Thymus (tissue), 11 donors: Measurements from ENCODE around the gene WDR37. TPM values are rescaled to one million over a fixed set of nuclear protein-coding genes. Genes with fewer than 3 reads are reported as not detected.

Experiments used
- DNase-seq, 9 donors: peaks; one replicate each; pipeline ENCODE4 v3.0.0-alpha.2; 2013; ENCODE audit warnings: low spot score in 9 of 9, low read depth in 6 of 9, missing footprints in 1 of 9
- H3K27ac ChIP-seq, 2 donors: one replicate each; pipeline ENCODE4 v1.5.1; 2013; ENCODE audit warnings: control low read depth in 1 of 2, low read depth in 1 of 2, low read length in 1 of 2, mild to moderate bottlenecking in 1 of 2, moderate library complexity in 1 of 2
- H3K27me3 ChIP-seq, 2 donors: one replicate each; pipeline ENCODE4 v1.5.1; 2013; ENCODE audit warnings: low read length in 1 of 2; ENCODE audit not compliant: control insufficient read depth in 2 of 2, insufficient read depth in 1 of 2
- H3K36me3 ChIP-seq, 2 donors: one replicate each; pipeline ENCODE4 v1.5.1; 2013; ENCODE audit warnings: low read length in 1 of 2, mild to moderate bottlenecking in 1 of 2, moderate library complexity in 1 of 2; ENCODE audit not compliant: control insufficient read depth in 2 of 2, insufficient read depth in 2 of 2
- H3K4me1 ChIP-seq, 2 donors: one replicate each; pipeline ENCODE4 v1.5.1; 2013; ENCODE audit warnings: low read length in 2 of 2; ENCODE audit not compliant: control insufficient read depth in 2 of 2, insufficient read depth in 2 of 2
- H3K4me3 ChIP-seq, 2 donors: one replicate each; pipeline ENCODE4 v1.5.1; 2013; ENCODE audit warnings: low read length in 2 of 2, control low read depth in 1 of 2, mild to moderate bottlenecking in 1 of 2
- H3K9me3 ChIP-seq, 2 donors: one replicate each; pipeline ENCODE4 v1.5.1; 2013; ENCODE audit warnings: low read length in 1 of 2, mild to moderate bottlenecking in 1 of 2; ENCODE audit not compliant: control insufficient read depth in 2 of 2, insufficient read depth in 1 of 2
- WGBS: extraction: QIAGEN DNeasy Blood & Tissue Kit; methylation state at CpG from one replicate; pipeline ENCODE4 v1.1.7; 2013; 5-methylcytosine and 5-hydroxymethylcytosine counted together
- polyA plus RNA-seq: library from polyadenylated mRNA; stranded (reverse); fragments of 200-250 nt; gene quantifications from one replicate; pipeline ENCODE4 v1.2.3, GENCODE V29; 2013
- total RNA-seq: library from RNA; stranded (reverse); fragments of 120-200 nt; gene quantifications from one replicate; pipeline ENCODE4 v1.2.4, GENCODE V29; 2013
- donor health status: healthy.

WDR37 gene
- total and polyA plus RNA-seq, 2 donors: 8.5 to 14.0 TPM

DNA sequence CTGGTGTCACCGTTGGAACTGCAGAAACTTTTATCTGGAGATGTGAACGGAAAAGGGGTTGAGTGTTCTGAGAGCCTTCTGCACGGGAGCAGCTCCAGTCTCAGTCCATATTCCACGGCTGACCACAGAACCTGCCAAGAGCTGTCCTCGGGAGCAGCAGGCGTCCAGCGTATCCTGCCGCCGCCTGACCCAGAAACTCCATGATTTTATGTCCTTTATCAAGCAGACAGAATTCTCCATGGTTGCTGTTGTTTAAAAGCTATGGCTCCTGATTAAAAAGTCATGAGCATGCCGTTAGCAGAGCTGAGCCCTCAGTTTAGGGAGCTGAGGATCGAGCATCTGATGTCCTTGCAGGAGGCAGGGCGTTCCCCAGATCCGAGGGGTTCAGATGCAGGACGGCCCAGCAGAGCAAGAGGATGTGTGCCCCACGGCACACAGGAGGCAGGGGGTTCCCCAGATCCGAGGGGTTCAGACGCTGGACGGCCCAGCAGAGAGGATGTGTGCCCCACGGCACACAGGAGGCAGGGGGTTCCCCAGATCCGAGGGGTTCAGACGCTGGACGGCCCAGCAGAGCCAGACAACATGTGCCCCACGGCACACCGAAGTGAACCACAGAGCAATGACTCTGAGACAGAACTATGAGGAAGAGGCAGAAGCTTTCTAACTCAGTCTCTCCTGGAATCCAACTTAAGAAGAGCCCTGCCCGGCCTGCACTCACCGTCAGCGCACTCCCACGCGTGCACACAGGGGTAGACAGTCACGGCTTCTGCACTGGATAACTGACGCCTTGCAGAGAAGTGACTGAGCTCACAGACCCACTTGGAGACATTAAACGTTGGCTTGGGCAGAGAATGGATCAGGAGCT lies 96.4 kb downstream of the WDR37 start:
- no peak for DNase-seq
- H3K4me3 ChIP-seq: no peak overlapping the region
- no peak overlapping the region for H3K27ac ChIP-seq
- H3K4me1 ChIP-seq: no peaks in the 10 kb centered on the region
- 95% methylated on average over 32 of the region's 32 CpGs for WGBS
- H3K36me3 ChIP-seq: no peaks in the 10 kb centered on the region
- H3K27me3 ChIP-seq: no peaks in the 10 kb centered on the region
- no peaks in the 10 kb centered on the region for H3K9me3 ChIP-seq

- WGBS: 93% methylated on average over 6 of the region's 6 CpGs
- Histone ChIP-seq H3K4me1 (no peaks in the 10 kb centered on the region), H3K27ac (no peak overlapping the region), H3K9me3 (no peaks in the 10 kb centered on the region), H3K4me3 (no peak overlapping the region), H3K36me3 (no peaks in the 10 kb centered on the region), H3K27me3 (no peaks in the 10 kb centered on the region)
- no peak for DNase-seq
Observed at GRCh38 chr10:1153251-1153763, 97.1 kb downstream of the WDR37 start.

DNA sequence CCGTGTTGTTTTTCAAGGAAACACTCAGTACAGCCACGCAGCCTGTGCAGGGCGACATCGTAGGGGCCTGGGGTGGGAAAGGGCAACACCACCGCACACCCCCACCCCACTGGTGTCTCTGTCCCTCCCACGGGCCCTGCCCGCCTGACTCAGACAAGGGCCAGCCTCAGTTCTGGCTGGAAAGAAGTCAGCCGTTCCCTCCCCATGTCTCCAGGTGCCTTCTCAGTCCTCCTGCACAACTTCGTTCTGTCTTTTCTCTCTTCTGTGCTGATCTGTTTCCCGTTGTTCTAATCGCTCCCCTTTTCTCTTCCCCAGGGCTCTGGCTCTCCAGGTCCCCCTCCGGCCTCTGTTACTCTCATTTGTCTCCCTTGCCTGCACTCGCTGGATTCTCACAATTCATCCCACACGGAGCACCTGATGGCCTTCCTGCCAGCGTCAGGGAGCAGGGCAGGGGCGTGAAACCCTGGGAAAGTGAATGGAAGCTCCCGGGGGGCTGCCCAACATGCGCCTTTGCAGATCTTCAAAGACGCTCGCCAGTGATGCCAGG lies 97.7 kb downstream of the WDR37 start:
- Histone ChIP-seq H3K27ac (no peak overlapping the region), H3K4me3 (no peak overlapping the region), H3K9me3 (no peaks in the 10 kb centered on the region), H3K36me3 (no peaks in the 10 kb centered on the region), H3K4me1 (no peaks in the 10 kb centered on the region), H3K27me3 (no peaks in the 10 kb centered on the region)
- no peak for DNase-seq
- WGBS: 84% methylated on average over 20 of the region's 20 CpGs

GRCh38 chr10:1154531-1155295 lies 98.5 kb downstream of the WDR37 start:
- WGBS: 91% methylated on average over 9 of the region's 9 CpGs
- no peak for DNase-seq
- no peak overlapping the region for H3K4me3 ChIP-seq
- H3K27me3 ChIP-seq: no peaks in the 10 kb centered on the region
- H3K9me3 ChIP-seq: no peaks in the 10 kb centered on the region
- H3K36me3 ChIP-seq: no peaks in the 10 kb centered on the region
- no peaks in the 10 kb centered on the region for H3K4me1 ChIP-seq
- H3K27ac ChIP-seq: no peak overlapping the region

DNA sequence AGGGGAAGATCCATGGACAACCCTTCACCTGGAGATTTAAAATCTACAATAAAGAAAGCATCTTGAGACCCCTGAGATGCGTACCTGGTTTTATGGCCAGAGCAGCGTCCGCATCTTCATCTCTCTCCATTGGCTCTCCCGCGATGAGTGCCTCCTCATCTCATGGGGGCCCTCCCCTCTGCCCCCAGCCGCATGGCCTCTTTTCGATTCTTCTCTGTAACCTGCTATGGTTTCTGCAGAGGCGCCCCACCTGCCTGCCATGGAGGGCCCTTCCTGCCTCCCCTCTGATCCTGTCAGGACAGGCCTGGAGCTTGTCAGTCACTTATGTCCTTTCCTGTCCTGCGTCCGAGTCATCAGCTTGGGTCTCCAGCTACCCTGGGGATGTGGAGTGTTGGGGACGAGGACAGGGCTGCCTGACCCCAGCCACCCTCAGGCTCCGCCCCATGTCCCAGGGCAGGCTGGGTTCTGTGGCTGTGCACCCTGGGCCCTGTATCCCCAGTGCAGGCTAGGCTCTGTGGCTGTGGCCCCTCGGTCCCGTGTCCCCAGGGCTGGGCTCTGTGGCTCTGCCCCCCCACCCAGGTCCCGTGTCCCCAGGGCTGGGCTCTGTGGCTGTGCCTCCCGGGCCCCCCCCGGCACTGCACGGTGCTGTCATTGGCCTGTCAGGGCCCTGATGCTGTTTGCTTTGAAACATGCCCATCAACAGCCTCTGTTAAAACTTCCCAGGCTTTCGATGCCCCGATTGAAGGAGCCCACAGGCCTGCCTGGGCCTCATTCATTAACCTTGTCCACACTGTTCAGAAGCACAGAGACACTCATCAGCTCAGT lies 99.8 kb downstream of the WDR37 start:
- Histone ChIP-seq H3K36me3 (no peaks in the 10 kb centered on the region), H3K27me3 (no peaks in the 10 kb centered on the region), H3K4me3 (no peak overlapping the region), H3K9me3 (no peaks in the 10 kb centered on the region), H3K27ac (no peak overlapping the region), H3K4me1 (no peaks in the 10 kb centered on the region)
- 92% methylated on average over 20 of the region's 20 CpGs for WGBS
- DNase-seq: no peak

DNA sequence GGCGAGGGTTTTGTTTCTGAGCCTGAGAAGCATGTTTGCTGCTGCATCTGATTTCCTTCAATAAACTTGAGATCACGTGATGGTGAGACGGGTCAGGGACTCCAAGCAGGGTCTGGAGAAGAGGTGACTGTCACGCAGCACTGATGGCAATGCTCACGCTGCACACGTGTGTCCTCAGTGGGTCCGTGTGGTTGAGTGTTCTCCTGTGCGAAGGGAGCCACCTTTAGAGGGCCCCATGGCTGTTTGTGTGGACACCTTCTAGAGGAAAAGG lies 100.4 kb downstream of the WDR37 start:
- H3K9me3 ChIP-seq: no peaks in the 10 kb centered on the region
- H3K4me3 ChIP-seq: no peak overlapping the region
- WGBS: 94% methylated on average over 8 of the region's 8 CpGs
- H3K36me3 ChIP-seq: no peaks in the 10 kb centered on the region
- no peak overlapping the region for H3K27ac ChIP-seq
- no peak for DNase-seq
- no peaks in the 10 kb centered on the region for H3K4me1 ChIP-seq
- H3K27me3 ChIP-seq: no peaks in the 10 kb centered on the region

DNA sequence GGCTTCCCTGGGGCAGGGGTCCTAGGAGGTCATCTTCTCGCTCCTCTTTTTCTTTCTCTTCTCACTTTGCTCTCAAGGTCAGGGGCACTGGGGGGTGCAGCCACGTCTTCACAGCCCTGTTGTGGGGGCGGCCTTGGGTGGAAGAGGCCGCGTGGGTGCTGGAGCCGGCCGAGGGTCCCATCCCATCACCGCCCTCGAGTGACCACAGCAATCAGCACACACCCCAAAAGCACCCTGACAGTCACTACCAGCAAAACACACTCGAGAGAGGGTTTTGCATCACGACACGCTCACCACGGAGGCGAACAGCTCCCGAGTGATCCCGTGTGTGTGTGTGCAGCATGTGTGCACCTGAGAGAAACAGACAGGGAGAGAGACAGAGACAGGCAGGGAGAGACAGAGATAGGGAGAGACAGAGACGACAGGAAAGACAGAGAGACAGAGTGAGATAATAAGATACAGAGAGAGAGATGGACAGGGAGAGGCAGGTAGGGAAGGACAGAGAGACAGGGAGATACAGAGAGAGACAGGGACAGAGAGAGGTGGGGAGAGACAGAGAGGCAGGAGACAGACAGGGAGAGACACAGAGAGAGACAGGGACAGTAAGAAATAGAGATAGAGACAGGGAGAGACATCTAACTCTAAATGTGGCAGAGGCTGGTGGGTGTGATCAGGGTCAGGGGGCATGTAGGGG lies 100.9 kb downstream of the WDR37 start:
- H3K4me1 ChIP-seq: no peaks in the 10 kb centered on the region
- DNase-seq: no peak
- WGBS: 92% methylated on average over 17 of the region's 17 CpGs
- H3K4me3 ChIP-seq: no peak overlapping the region
- no peaks in the 10 kb centered on the region for H3K9me3 ChIP-seq
- no peaks in the 10 kb centered on the region for H3K27me3 ChIP-seq
- H3K36me3 ChIP-seq: no peaks in the 10 kb centered on the region
- H3K27ac ChIP-seq: no peak overlapping the region

DNA sequence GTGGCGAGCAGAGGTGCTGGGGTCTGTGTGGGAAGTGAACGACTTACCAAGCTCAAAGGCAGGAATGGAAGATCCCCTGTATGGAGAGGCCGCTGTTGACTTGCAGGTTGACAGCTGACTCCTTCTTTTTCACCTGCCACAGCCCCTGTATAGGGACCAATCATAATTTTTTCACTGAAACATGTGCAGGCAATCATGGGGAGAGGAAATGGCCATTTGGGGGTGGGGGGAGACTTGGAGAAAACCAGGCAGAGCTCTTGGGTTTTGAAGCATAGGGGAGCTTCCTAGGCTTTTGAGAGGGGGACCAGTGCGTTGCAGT lies 101.4 kb downstream of the WDR37 start:
- no peaks in the 10 kb centered on the region for H3K9me3 ChIP-seq
- no peak for DNase-seq
- H3K36me3 ChIP-seq: no peaks in the 10 kb centered on the region
- H3K27me3 ChIP-seq: no peaks in the 10 kb centered on the region
- 91% methylated on average over 4 of the region's 4 CpGs for WGBS
- no peaks in the 10 kb centered on the region for H3K4me1 ChIP-seq
- H3K27ac ChIP-seq: no peak overlapping the region
- no peak overlapping the region for H3K4me3 ChIP-seq
